ENCODE results near the gene CYP2C8. TPM values are rescaled to one million over a fixed set of nuclear protein-coding genes. Genes with fewer than 3 reads are reported as not detected.
"Not testable (repeated sequence)": the region's sequence is repeated elsewhere in the genome, so short reads cannot be mapped to it uniquely, and the experiment has no call there.

Gene CYP2C8
- total RNA-seq, 1 donor from 2014 or later = 2.9 TPM

DNA sequence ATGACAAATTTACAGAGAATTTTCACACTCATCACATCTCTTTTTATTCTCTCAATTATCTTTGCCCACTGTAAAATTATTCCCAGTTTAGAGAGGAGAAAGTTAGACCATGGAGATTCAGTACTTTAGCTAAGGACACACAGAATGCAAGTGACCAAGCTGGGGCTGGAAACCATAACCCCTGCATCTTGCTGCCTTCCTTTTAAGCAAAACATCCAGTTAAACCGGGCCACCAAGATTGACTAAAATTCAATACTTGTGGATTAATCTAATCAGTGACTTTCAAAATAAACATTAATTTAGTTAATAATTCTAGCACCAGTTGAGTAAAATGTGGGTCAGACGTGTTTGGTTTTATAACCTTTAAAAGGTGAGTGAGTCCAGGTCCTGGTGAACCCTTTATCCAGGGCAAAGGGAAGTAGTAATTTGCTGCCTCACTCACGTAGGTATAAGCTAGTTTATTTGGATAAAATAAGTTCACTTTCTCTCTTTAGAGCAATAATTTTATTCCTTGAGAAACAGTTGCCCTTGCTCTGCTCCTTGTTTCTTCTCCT lies 1.9 kb upstream of the CYP2C8 start:
- Mint-ChIP-seq H3K9me3 (no peaks in the 10 kb centered on the region), H3K27me3 (no peaks in the 10 kb centered on the region), H3K27ac (no peak overlapping the region), H3K36me3 (no peaks in the 10 kb centered on the region), H3K4me3 (no peak overlapping the region), H3K4me1 (ENCODE audit: unreplicated experiment) (no peaks in the 10 kb centered on the region)
- TF ChIP-seq, protein P1, sequence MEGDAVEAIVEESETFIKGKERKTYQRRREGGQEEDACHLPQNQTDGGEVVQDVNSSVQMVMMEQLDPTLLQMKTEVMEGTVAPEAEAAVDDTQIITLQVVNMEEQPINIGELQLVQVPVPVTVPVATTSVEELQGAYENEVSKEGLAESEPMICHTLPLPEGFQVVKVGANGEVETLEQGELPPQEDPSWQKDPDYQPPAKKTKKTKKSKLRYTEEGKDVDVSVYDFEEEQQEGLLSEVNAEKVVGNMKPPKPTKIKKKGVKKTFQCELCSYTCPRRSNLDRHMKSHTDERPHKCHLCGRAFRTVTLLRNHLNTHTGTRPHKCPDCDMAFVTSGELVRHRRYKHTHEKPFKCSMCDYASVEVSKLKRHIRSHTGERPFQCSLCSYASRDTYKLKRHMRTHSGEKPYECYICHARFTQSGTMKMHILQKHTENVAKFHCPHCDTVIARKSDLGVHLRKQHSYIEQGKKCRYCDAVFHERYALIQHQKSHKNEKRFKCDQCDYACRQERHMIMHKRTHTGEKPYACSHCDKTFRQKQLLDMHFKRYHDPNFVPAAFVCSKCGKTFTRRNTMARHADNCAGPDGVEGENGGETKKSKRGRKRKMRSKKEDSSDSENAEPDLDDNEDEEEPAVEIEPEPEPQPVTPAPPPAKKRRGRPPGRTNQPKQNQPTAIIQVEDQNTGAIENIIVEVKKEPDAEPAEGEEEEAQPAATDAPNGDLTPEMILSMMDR (conservative IDR thresholded peaks at IDR 0.05) = no peak
- no peak for DNase-seq (ENCODE audit: extremely low spot score, unreplicated experiment)

DNA sequence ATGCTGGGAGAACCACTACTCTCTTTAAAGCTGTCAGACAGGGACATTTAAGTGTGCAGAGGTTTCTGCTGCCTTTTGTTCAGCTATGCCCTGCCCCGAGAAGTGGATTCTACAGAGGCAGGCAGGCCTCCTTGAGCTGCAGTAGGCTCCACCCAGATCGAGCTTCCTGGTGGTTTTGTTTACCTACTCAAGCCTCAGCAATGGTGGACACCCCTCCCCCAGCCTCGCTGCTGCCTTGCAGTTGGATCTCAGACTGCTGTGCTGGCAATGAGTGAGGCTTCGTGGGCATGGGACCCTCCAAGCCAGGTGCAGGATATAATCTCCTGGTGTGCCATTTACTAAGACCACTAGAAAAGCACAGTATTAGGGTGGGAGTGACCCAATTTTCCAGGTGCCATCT lies 5.2 kb downstream of the CYP2C8 start:
- H3K4me3 Mint-ChIP-seq; H3K36me3 Mint-ChIP-seq; DNase-seq (ENCODE audit: extremely low spot score, unreplicated experiment); H3K9me3 Mint-ChIP-seq; H3K27me3 Mint-ChIP-seq; H3K4me1 Mint-ChIP-seq (ENCODE audit: unreplicated experiment); H3K27ac Mint-ChIP-seq: not testable (repeated sequence)

DNA sequence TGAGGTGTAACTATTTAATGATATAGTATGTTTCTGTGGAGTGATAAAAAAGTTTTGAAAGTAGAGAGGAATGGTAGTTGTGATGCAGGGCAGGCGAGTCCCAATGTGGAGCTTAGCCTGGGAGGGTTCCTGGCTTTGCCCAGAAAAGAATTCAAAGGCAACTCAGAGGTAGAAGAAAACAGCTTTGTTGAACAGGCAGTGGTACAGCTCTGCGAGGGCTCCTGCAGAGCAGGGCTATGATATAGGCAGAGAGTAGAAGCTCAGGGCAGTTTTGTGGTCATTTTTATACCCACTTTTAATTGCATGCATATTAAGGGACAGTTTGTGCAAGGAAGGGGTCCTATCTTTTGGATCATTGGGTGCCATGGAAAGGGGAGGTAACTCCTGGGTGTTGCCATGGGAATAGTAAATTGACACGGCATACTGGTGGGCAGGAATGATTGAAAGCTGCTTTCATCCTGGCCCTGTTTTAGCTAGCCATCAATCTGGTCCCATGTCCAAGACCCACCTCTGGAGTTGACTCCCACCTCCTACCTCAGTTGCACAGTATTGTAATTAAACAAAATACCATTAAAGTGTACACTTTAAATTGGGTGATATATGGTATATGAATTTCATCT lies 12.4 kb downstream of the CYP2C8 start:
- TF ChIP-seq, protein P1 (conservative IDR thresholded peaks at IDR 0.05) = no peak
- no peak for DNase-seq (ENCODE audit: extremely low spot score, unreplicated experiment)
- no peak overlapping the region for H3K27ac Mint-ChIP-seq
- H3K4me1 Mint-ChIP-seq (ENCODE audit: unreplicated experiment) = no peaks in the 10 kb centered on the region
- H3K4me3 Mint-ChIP-seq = no peak overlapping the region
- H3K9me3 Mint-ChIP-seq = no peaks in the 10 kb centered on the region
- H3K27me3 Mint-ChIP-seq = no peaks in the 10 kb centered on the region
- H3K36me3 Mint-ChIP-seq = no peaks in the 10 kb centered on the region

DNA sequence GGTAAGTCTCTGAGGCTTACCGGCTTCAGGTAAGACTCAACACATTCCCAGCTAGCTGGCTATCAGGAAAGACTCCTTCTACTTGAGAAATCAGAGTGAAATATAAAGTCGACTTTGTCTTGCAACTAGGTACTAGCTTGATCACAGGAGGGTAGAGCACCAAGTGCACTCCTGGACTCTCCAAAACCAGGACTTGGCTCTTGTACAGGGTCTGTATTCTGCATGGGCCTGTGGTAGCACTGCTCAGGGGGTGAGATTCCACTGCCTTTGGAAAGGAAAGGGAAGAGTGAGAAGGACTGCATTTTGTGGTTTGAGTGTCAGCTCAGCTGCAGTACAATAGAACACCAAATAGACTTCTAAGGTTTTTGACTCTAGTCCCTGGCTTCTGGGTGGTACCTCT lies 19.4 kb downstream of the CYP2C8 start:
- Mint-ChIP-seq H3K4me1 (ENCODE audit: unreplicated experiment) (no peaks in the 10 kb centered on the region), H3K9me3 (no peaks in the 10 kb centered on the region), H3K36me3 (no peaks in the 10 kb centered on the region), H3K27ac (no peak overlapping the region), H3K4me3 (no peak overlapping the region), H3K27me3 (no peaks in the 10 kb centered on the region)
- TF ChIP-seq, protein P1 (conservative IDR thresholded peaks at IDR 0.05) = no peak
- DNase-seq (ENCODE audit: extremely low spot score, unreplicated experiment) = no peak

DNA sequence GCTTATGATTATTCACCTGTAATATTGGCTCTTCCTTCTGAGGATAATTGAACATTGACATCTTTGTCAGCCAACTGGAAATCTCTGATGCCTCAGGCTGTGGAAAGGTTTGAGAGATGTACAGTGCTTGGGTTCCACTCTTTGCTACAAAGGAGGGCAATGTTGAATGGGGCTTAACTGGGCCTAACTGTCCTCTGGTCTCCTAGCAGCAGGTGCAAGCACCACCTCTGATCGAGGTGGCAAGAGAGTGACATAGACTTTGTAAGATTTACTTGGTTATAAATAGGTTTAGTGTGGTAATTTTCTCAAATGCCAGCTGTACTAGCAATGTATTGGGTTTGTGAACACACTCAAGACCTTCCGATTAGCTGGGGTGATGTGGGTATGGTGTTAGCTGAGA lies 21.1 kb downstream of the CYP2C8 start:
- no peaks in the 10 kb centered on the region for H3K36me3 Mint-ChIP-seq
- no peak overlapping the region for H3K27ac Mint-ChIP-seq
- H3K27me3 Mint-ChIP-seq = no peaks in the 10 kb centered on the region
- no peaks in the 10 kb centered on the region for H3K4me1 Mint-ChIP-seq (ENCODE audit: unreplicated experiment)
- no peak for DNase-seq (ENCODE audit: extremely low spot score, unreplicated experiment)
- TF ChIP-seq, protein P1 (conservative IDR thresholded peaks at IDR 0.05) = no peak
- no peaks in the 10 kb centered on the region for H3K9me3 Mint-ChIP-seq
- no peak overlapping the region for H3K4me3 Mint-ChIP-seq

DNA sequence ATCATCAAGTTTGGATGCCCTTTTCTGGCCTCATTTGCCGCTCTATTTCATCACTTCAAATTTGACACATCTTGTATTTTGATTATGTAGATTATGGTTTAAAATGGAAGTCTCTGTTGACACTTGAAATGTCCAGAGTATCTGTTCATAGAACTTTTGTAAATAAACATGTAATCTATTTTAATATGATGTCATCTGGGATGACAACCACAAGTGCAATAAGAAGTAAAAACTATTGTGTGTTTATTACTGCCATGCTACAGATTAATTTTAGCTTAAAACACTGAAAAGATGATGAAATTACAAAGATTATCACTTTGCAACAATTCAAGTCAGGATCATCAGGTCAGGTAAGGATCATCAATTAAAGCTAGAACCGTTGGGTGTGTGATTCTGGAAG lies 30.0 kb downstream of the CYP2C8 start:
- TF ChIP-seq, protein P1 (conservative IDR thresholded peaks at IDR 0.05) = no peak
- DNase-seq (ENCODE audit: extremely low spot score, unreplicated experiment) = no peak
- Mint-ChIP-seq H3K9me3 (no peaks in the 10 kb centered on the region), H3K36me3 (no peaks in the 10 kb centered on the region), H3K4me3 (no peak overlapping the region), H3K27ac (no peak overlapping the region), H3K27me3 (no peaks in the 10 kb centered on the region), H3K4me1 (ENCODE audit: unreplicated experiment) (no peaks in the 10 kb centered on the region)
